ENCODE results near the gene SLC30A3. TPM values are rescaled to one million over a fixed set of nuclear protein-coding genes. Genes with fewer than 3 reads are reported as not detected.

SLC30A3 gene
- total RNA-seq, 1 donor, result under 0.01 TPM

- no peak for DNase-seq (ENCODE audit: low read depth in 2 of 3, low spot score in 2 of 3)
Measured at GRCh38 chr2:27236626-27237025, 26.2 kb downstream of the SLC30A3 start.

GRCh38 chr2:27236136-27236535, 26.7 kb downstream of the SLC30A3 start:
- DNase-seq (ENCODE audit: low read depth in 2 of 3, low spot score in 2 of 3), result no peak

GRCh38 chr2:27233341-27233740, 29.5 kb downstream of the SLC30A3 start:
- DNase-seq (ENCODE audit: low read depth in 2 of 3, low spot score in 2 of 3), result no peak

GRCh38 chr2:27231921-27232320, 30.9 kb downstream of the SLC30A3 start:
- DNase-seq (ENCODE audit: low read depth in 2 of 3, low spot score in 2 of 3), result no peak

- DNase-seq (ENCODE audit: low read depth in 2 of 3, low spot score in 2 of 3), result no peak
Measured at GRCh38 chr2:27227501-27227900, 35.3 kb downstream of the SLC30A3 start.

GRCh38 chr2:27225526-27225925, 37.3 kb downstream of the SLC30A3 start:
- DNase-seq (ENCODE audit: low read depth in 2 of 3, low spot score in 2 of 3), result no peak

- DNase-seq (ENCODE audit: low read depth in 2 of 3, low spot score in 2 of 3), result no peak
Measured at GRCh38 chr2:27223416-27223815, 39.4 kb downstream of the SLC30A3 start.

- no peak for DNase-seq (ENCODE audit: low read depth in 2 of 3, low spot score in 2 of 3)
Measured at GRCh38 chr2:27222407-27222806, 40.4 kb downstream of the SLC30A3 start.

- DNase-seq (ENCODE audit: low read depth in 2 of 3, low spot score in 2 of 3), result no peak
Measured at GRCh38 chr2:27221166-27221565, 41.7 kb downstream of the SLC30A3 start.

GRCh38 chr2:27220091-27220490, 42.8 kb downstream of the SLC30A3 start:
- DNase-seq (ENCODE audit: low read depth in 2 of 3, low spot score in 2 of 3), result no peak

GRCh38 chr2:27219091-27219490, 43.8 kb downstream of the SLC30A3 start:
- DNase-seq (ENCODE audit: low read depth in 2 of 3, low spot score in 2 of 3), result no peak

GRCh38 chr2:27218614-27219013, 44.2 kb downstream of the SLC30A3 start:
- DNase-seq (ENCODE audit: low read depth in 2 of 3, low spot score in 2 of 3), result no peak

- peak; percentile 69 to 83 (median 79) for DNase-seq (ENCODE audit: low read depth in 2 of 3, low spot score in 2 of 3)
Measured at GRCh38 chr2:27217173-27218121, 45.4 kb downstream of the SLC30A3 start, which contains the start of gene CAD. CAD (plus strand) TSS chr2:27217369; CDS start chr2:27217552, 183 bp downstream.

- no peak for DNase-seq (ENCODE audit: low read depth in 2 of 3, low spot score in 2 of 3)
Measured at GRCh38 chr2:27216416-27217137, 46.3 kb downstream of the SLC30A3 start.

GRCh38 chr2:27214941-27215340, 47.9 kb downstream of the SLC30A3 start:
- DNase-seq (ENCODE audit: low read depth in 2 of 3, low spot score in 2 of 3), result no peak

- DNase-seq (ENCODE audit: low read depth in 2 of 3, low spot score in 2 of 3), result peak; percentile 47 to 62 (median 56)
Measured at GRCh38 chr2:27212626-27213471, 50.0 kb downstream of the SLC30A3 start.

GRCh38 chr2:27211943-27212625, 50.8 kb downstream of the SLC30A3 start, which contains the start of the genes ATRAID and SLC5A6:
ATRAID (plus strand) TSS chr2:27212041; CDS start chr2:27212369, 328 bp downstream.
SLC5A6 (minus strand) TSS chr2:27212268; CDS start chr2:27207650, 4,618 bp downstream.
- DNase-seq (ENCODE audit: low read depth in 2 of 3, low spot score in 2 of 3), result peak; percentile 86 to 90 (median 89)

- DNase-seq (ENCODE audit: low read depth in 2 of 3, low spot score in 2 of 3), result peak in 1 of 3 donors; percentile 4
Measured at GRCh38 chr2:27211241-27211942, 51.5 kb downstream of the SLC30A3 start.

Data from hematopoietic multipotent progenitor cell (in vitro differentiated cells).